Measurements from ENCODE around the gene ZCCHC7.
"Not testable (repeated sequence)": the region's sequence is repeated elsewhere in the genome, so short reads cannot be mapped to it uniquely, and the experiment has no call there.

Gene ZCCHC7

GRCh38 chr9:37119907-37120842 lies at the start of gene ZCCHC7:
ZCCHC7 (plus strand) TSS chr9:37120574.
- DNase-seq (ENCODE audit: low read depth): peak; percentile 94

GRCh38 chr9:37074790-37075189 lies 45.6 kb upstream of the ZCCHC7 start:
- not testable (repeated sequence) for DNase-seq (ENCODE audit: low read depth)

DNA sequence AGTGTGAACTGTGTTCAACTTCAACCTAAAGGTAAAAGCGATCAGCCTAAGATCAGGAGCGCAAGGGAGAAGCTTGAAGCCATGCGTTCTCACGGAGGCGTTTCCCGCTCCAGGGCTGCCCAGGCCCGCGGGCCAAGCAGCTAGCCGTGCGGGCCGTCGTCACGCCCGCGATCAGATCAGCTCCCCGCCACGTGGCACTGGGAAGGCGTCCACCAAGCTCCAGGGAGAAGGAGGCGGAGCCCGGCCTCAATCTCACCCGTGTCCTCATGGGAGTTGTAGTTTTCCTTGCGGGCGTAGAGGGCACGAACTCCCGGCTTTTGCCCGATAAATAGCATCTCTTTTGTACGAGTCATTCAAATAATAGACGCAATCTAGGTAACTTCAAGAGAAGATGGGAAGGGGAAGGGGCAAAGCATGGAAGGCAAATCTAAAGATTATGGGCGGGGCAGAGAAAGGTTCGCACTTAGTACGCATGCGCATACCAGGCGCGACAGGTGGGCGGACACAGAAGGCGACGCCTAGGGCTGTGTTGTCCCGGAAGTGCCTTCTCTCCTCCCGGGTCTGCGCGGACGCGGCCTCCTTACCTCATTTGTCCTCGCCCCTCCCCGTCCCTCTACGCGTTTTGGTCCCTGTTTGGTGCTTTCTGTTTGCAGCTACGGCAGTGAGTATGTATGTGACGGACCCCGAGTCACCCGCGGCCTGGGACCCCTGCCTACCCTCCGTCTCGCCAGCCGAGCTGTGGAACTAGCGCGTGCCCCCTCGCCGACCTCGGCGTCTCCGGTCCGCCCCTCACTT lies 40.8 kb upstream of the ZCCHC7 start:
- peak; percentile 90 for DNase-seq (ENCODE audit: low read depth)

- not testable (repeated sequence) for DNase-seq (ENCODE audit: low read depth)
Measured at GRCh38 chr9:37080165-37080628, 40.2 kb upstream of the ZCCHC7 start.

DNA sequence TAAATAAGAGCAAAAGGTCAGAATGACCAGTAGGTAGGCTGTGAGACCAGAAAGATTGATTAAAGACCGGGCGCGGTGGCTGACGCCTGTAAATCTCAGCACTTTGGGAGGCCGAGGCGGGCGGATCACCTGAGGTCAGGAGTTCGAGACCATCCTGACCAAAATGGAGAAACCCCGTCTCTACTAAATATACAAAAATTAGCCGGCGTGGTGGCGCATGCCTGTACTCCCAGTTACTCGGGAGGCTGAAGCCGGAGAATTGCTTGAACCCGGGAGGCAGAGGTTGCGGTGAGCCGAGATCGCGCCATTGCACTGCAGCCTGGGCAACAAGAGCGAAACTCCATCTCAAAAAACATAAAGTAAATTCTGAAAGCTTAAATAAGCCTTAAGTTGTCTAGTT lies 38.9 kb upstream of the ZCCHC7 start:
- not testable (repeated sequence) for DNase-seq (ENCODE audit: low read depth)

DNA sequence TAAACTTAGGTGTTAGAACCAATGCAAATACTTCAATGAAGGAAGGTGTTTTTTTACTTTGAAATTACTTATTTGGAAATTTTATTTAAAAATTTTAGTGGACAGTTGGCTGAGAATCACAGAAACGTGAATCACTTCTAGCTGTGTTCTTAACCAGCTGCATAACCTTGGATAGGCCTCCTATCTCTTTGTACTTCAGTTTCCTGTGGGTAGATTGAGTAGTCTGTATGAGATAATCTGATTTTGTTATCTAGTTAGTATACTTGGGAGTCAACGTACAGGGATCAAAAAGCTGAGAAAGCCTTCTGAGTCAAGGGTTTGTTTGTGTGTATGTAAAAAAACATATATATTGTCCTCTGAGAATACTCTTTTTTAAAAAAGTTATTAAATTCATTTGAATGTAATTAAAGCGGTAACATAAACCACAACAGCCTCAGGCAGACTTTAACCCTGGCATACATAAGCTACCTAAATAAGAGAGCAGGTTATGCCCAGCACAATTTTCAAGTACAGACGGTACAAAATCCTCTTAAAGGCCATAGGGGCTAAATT lies 38.1 kb upstream of the ZCCHC7 start:
- DNase-seq (ENCODE audit: low read depth): no peak

- no peak for DNase-seq (ENCODE audit: low read depth)
Measured at GRCh38 chr9:37083654-37084053, 36.7 kb upstream of the ZCCHC7 start.

DNA sequence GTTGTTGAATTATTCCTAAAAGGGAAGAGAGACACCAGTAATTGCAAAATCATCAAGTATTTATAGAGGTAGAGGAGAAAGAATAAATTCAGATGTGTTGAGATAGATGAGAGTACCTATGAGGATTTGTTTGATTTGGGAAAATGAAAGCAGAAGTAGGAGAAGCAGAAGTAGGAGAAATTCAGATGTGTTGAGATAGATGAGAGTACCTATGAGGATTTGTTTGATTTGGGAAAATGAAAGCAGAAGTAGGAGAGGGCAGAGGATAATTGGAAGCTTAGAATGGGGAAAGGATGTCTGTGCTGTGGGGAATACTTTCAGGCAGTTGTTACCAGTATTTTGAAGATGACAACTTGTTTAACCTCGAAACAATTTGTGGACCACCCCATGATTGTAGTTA lies 35.1 kb upstream of the ZCCHC7 start:
- no peak for DNase-seq (ENCODE audit: low read depth)

GRCh38 chr9:37092714-37093295 lies 27.6 kb upstream of the ZCCHC7 start:
- not testable (repeated sequence) for DNase-seq (ENCODE audit: low read depth)

DNA sequence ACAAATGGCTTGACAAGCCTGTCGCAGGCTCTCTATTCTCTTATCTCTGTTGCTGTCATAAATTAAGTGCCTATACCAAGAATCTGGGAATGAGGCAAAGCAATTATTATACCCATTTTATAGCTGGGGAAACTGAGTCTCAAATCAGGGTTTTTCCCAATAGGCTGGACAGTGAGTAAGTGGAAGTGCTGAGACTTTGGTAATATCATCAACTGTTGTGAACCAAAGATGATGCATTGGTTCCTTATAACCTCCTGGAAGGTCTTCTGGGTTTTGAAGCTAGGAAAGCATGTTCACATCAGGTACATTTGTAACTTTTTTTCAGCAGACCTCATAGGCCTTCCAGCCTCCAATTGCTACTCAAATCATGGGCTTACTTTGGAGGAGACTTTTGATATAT lies 25.6 kb upstream of the ZCCHC7 start:
- no peak for DNase-seq (ENCODE audit: low read depth)

GRCh38 chr9:37096628-37097027 lies 23.7 kb upstream of the ZCCHC7 start:
- DNase-seq (ENCODE audit: low read depth): no peak

DNA sequence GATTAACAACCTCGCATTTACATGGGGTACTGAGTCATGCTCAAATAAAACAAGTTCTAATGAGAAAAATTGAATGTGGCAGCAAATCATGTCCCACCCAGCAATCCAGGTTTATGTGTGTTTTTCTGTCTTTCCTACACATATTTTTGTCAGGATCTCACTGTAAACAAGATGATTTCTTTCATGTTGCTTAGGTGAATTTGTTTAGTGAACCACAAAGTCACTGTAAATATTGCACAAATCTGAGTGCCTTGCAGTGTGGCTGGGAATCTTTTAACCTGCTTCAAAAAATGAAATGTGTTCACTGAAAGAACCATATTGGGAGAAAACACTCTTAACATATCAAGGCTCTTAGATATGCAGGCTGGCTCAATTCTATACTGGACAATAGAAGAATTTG lies 23.1 kb upstream of the ZCCHC7 start:
- no peak for DNase-seq (ENCODE audit: low read depth)

- no peak for DNase-seq (ENCODE audit: low read depth)
Measured at GRCh38 chr9:37100327-37100726, 20.0 kb upstream of the ZCCHC7 start.

GRCh38 chr9:37100741-37101140 lies 19.6 kb upstream of the ZCCHC7 start:
- no peak for DNase-seq (ENCODE audit: low read depth)

DNA sequence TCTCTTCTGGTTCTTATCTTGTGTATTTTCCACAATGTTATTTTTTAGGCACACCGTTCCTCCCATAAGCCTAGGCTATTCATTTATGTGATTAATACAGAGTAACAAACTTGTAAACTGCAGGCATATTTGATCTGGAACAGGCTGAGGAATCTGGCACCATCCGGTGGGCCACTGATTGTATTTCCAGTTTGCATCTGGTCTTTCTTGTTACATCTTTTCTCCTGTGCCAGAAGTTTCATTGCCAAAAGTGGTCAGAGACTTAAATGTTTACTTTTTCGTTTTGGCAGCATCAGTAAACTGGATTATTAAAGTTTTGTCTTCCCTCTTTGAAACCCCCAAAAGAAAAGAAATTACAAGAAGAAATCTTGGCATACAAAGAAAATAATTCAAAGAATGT lies 17.9 kb upstream of the ZCCHC7 start:
- no peak for DNase-seq (ENCODE audit: low read depth)

GRCh38 chr9:37104183-37104889 lies 16.0 kb upstream of the ZCCHC7 start:
- DNase-seq (ENCODE audit: low read depth): no peak

DNA sequence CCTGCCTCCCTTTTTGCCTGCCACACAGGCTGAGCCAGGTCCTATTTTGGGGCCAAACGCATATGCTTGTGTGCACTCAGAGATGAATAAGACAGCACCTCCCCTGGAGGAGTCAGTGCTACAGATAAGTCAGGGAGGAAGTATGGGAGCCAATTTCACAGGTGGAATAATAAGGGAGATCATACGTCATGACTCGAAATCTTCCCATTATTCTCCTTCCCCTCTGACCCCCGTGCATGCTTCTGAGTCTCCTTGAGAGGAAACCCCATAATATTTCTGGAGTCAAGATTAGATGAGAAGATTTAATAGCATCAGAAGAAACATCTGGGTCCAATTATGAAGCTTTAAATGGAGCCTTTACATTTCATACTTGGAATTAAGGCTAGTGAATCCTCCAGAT lies 15.1 kb upstream of the ZCCHC7 start:
- DNase-seq (ENCODE audit: low read depth): no peak

GRCh38 chr9:37107701-37108100 lies 12.7 kb upstream of the ZCCHC7 start:
- no peak for DNase-seq (ENCODE audit: low read depth)

GRCh38 chr9:37114442-37114841 lies 5.9 kb upstream of the ZCCHC7 start:
- not testable (repeated sequence) for DNase-seq (ENCODE audit: low read depth)

DNA sequence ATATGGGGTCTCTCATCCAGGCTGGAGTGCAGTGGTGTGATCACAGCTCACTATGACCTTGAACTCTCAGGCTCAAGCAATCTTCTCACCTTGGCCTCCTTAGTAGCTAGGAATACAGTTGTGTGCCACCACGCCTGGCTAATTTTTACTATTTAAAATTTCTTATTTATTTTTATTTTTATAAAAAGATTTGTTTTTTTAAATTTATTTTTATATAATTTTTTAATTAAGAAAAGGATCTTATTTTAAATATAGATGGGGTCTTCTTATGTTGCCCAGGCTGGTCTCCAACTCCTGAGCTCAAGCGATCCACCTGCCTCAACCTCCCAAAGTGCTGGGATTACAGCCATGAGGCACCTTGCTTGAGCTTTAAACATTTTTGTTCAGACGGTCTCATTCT lies 2.4 kb upstream of the ZCCHC7 start:
- no peak for DNase-seq (ENCODE audit: low read depth)

GRCh38 chr9:37119360-37119759 lies 1.0 kb upstream of the ZCCHC7 start:
- no peak for DNase-seq (ENCODE audit: low read depth)

Measured in T-helper 22 cell (primary cell).